GM23338 (cell line): ENCODE data around the gene MAG. TPM values are rescaled to one million over a fixed set of nuclear protein-coding genes. Genes with fewer than 3 reads are reported as not detected.

ENCODE experiments used
- ATAC-seq: fragments of 200-7000 bp; cut with Tn5 transposase; 3 replicates; pipeline ENCODE4 v1.9.1; 2020
- DNase-seq: peaks from one replicate; pipeline ENCODE4 v3.0.0-alpha.2; 2015; ENCODE audit warnings: low spot score
- H2AFZ ChIP-seq: fragments of 200-600 bp; sonication (generic); 2 replicates; pipeline ENCODE4 v1.8.0; 2016; ENCODE audit warnings: antibody characterized with exemption, mild to moderate bottlenecking, moderate library complexity
- H3F3A ChIP-seq: fragments of 200-600 bp; sonication (generic); replicated peaks from 2 replicates; pipeline ENCODE4 v1.8.0; 2017; ENCODE audit warnings: antibody characterized with exemption, mixed run types, low read depth
- H3K27ac ChIP-seq: fragments of 200-600 bp; sonication (generic); 2 replicates; pipeline ENCODE4 v1.6.1; 2016; ENCODE audit warnings: low read depth
- H3K27me3 ChIP-seq: fragments of 200-600 bp; sonication (generic); 2 replicates; pipeline ENCODE4 v1.8.0; 2016; ENCODE audit warnings: mild to moderate bottlenecking, mixed run types, moderate library complexity; ENCODE audit not compliant: insufficient read depth
- H3K36me3 ChIP-seq: fragments of 200-600 bp; sonication (generic); 2 replicates; pipeline ENCODE4 v1.8.0; 2016; ENCODE audit warnings: mild to moderate bottlenecking; ENCODE audit not compliant: insufficient read depth
- H3K4me1 ChIP-seq: fragments of 200-600 bp; sonication (generic); 2 replicates; pipeline ENCODE4 v1.8.0; 2016; ENCODE audit warnings: mild to moderate bottlenecking, moderate library complexity; ENCODE audit not compliant: insufficient read depth
- H3K4me2 ChIP-seq: fragments of 200-600 bp; sonication (generic); 2 replicates; pipeline ENCODE4 v1.7.1; 2017; ENCODE audit warnings: mixed run types
- H3K4me3 ChIP-seq: fragments of 200-600 bp; sonication (generic); 2 replicates; pipeline ENCODE4 v1.6.1; 2016; ENCODE audit warnings: mixed run types
- H3K79me2 ChIP-seq: fragments of 200-600 bp; sonication (generic); replicated peaks from 2 replicates; pipeline ENCODE4 v1.8.0; 2017; ENCODE audit warnings: mild to moderate bottlenecking; ENCODE audit not compliant: insufficient read depth
- H3K9me2 ChIP-seq: fragments of 200-600 bp; sonication (generic); 2 replicates; pipeline ENCODE4 v1.8.0; 2017; ENCODE audit not compliant: insufficient read depth
- H4K20me1 ChIP-seq: fragments of 200-600 bp; sonication (generic); replicated peaks from 2 replicates; pipeline ENCODE4 v1.8.0; 2017; ENCODE audit warnings: mild to moderate bottlenecking; ENCODE audit not compliant: insufficient read depth
- H3K27ac Mint-ChIP-seq: 2 replicates; pipeline ENCODE4 v1.8.0; 2020; ENCODE audit warnings: inconsistent platforms, mild to moderate bottlenecking, moderate library complexity, mixed read lengths
- H3K27me3 Mint-ChIP-seq: 3 replicates; pipeline ENCODE4 v1.8.0; 2022; ENCODE audit warnings: low read depth, mild to moderate bottlenecking, moderate library complexity, mixed read lengths, inconsistent platforms; ENCODE audit not compliant: insufficient read depth, poor library complexity
- H3K36me3 Mint-ChIP-seq: 3 replicates; pipeline ENCODE4 v1.8.0; 2021; ENCODE audit warnings: low read depth, mild to moderate bottlenecking, inconsistent platforms, moderate library complexity, mixed read lengths
- H3K4me1 Mint-ChIP-seq: 3 replicates; pipeline ENCODE4 v1.8.0; 2020; ENCODE audit warnings: mild to moderate bottlenecking, inconsistent platforms, mixed read lengths
- H3K4me3 Mint-ChIP-seq: 3 replicates; pipeline ENCODE4 v1.8.0; 2021; ENCODE audit warnings: moderate library complexity, mild to moderate bottlenecking, inconsistent platforms, mixed read lengths
- H3K9me3 Mint-ChIP-seq: 3 replicates; pipeline ENCODE4 v1.8.0; 2020; ENCODE audit warnings: moderate library complexity, mild to moderate bottlenecking, inconsistent platforms, mixed read lengths
- EZH2 ChIP-seq: fragments of 200-600 bp; sonication (generic); IDR thresholded peaks from one replicate; pipeline ENCODE4 v1.8.0; 2017; ENCODE audit warnings: antibody characterized with exemption, mild to moderate bottlenecking, low read depth; ENCODE audit not compliant: unreplicated experiment
- EZH2phosphoT487 ChIP-seq: fragments of 200-600 bp; sonication (generic); IDR thresholded peaks from one replicate; pipeline ENCODE4 v1.8.1; 2018; ENCODE audit warnings: antibody characterized with exemption; ENCODE audit not compliant: unreplicated experiment
- STAT1 ChIP-seq: IDR thresholded peaks from one replicate; pipeline ENCODE4 v1.6.1; 2016; ENCODE audit warnings: antibody characterized with exemption; ENCODE audit not compliant: unreplicated experiment
- ZNF331 ChIP-seq: fragments of 250-450 bp; sonication (Bioruptor Pico); IDR thresholded peaks from 2 replicates; pipeline ENCODE4 v1.5.0; 2020; ENCODE audit warnings: low read depth, mild to moderate bottlenecking, moderate library complexity
- polyA plus RNA-seq: library from polyadenylated mRNA; unstranded; fragments of >200 nt; fragmentation: Nextera tagmentation; extraction: Ambion mirVana; gene quantifications from 2 replicates; pipeline ENCODE4 v1.2.1, GENCODE V29; 2016
- total RNA-seq: library from RNA; depleted of rRNA; stranded (reverse); fragments of >200 nt; shearing (Covaris generic); gene quantifications from 2 replicates; pipeline ENCODE4 v1.2.3, GENCODE V29; 2014
- TF ChIP-seq, protein P1 (sequence below): fragments of 250-450 bp; sonication (Bioruptor Pico); IDR thresholded peaks from 2 replicates; pipeline ENCODE4 v1.5.0; 2020; ENCODE audit warnings: mild to moderate bottlenecking, moderate library complexity
- TF ChIP-seq, protein P2 (sequence below), 2 experiments: fragments of 200-600 bp in 1 of 2; sonication (generic) in 1 of 2; conservative IDR thresholded peaks; 2 replicates each; pipeline versions ENCODE4 v1.5.1 to v1.6.1; 2016 to 2017; ENCODE audit warnings: antibody characterized with exemption in 2 of 2, low read depth in 2 of 2, mild to moderate bottlenecking in 2 of 2, moderate library complexity in 1 of 2
- TF ChIP-seq, protein P3 (sequence below): IDR thresholded peaks from one replicate; pipeline ENCODE4 v1.6.1; 2018; ENCODE audit warnings: antibody characterized with exemption; ENCODE audit not compliant: unreplicated experiment

Gene MAG
- total and polyA plus RNA-seq, 2 experiments from 2014 or later, result 0.61 to 1.3 TPM

DNA sequence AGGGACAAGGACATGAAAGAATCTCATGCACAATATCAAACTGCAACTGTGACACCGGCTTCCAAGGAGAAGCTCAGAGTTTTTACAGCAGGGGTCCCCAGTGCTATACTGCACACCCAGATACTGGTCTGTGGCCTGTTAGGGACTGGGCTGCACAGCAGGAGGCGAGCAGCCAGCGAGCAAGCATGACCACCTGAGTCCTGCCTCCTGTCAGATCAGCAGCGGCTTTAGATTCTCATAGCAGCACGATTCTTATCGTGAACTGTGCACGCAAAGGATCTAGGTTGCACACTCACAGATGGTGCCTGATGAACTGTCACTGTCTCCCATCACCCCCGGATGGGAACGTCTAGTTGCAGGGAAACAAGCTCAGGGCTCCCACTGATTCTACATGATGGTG lies 23.9 kb downstream of the MAG start (continued):
- TF ChIP-seq, protein P1, sequence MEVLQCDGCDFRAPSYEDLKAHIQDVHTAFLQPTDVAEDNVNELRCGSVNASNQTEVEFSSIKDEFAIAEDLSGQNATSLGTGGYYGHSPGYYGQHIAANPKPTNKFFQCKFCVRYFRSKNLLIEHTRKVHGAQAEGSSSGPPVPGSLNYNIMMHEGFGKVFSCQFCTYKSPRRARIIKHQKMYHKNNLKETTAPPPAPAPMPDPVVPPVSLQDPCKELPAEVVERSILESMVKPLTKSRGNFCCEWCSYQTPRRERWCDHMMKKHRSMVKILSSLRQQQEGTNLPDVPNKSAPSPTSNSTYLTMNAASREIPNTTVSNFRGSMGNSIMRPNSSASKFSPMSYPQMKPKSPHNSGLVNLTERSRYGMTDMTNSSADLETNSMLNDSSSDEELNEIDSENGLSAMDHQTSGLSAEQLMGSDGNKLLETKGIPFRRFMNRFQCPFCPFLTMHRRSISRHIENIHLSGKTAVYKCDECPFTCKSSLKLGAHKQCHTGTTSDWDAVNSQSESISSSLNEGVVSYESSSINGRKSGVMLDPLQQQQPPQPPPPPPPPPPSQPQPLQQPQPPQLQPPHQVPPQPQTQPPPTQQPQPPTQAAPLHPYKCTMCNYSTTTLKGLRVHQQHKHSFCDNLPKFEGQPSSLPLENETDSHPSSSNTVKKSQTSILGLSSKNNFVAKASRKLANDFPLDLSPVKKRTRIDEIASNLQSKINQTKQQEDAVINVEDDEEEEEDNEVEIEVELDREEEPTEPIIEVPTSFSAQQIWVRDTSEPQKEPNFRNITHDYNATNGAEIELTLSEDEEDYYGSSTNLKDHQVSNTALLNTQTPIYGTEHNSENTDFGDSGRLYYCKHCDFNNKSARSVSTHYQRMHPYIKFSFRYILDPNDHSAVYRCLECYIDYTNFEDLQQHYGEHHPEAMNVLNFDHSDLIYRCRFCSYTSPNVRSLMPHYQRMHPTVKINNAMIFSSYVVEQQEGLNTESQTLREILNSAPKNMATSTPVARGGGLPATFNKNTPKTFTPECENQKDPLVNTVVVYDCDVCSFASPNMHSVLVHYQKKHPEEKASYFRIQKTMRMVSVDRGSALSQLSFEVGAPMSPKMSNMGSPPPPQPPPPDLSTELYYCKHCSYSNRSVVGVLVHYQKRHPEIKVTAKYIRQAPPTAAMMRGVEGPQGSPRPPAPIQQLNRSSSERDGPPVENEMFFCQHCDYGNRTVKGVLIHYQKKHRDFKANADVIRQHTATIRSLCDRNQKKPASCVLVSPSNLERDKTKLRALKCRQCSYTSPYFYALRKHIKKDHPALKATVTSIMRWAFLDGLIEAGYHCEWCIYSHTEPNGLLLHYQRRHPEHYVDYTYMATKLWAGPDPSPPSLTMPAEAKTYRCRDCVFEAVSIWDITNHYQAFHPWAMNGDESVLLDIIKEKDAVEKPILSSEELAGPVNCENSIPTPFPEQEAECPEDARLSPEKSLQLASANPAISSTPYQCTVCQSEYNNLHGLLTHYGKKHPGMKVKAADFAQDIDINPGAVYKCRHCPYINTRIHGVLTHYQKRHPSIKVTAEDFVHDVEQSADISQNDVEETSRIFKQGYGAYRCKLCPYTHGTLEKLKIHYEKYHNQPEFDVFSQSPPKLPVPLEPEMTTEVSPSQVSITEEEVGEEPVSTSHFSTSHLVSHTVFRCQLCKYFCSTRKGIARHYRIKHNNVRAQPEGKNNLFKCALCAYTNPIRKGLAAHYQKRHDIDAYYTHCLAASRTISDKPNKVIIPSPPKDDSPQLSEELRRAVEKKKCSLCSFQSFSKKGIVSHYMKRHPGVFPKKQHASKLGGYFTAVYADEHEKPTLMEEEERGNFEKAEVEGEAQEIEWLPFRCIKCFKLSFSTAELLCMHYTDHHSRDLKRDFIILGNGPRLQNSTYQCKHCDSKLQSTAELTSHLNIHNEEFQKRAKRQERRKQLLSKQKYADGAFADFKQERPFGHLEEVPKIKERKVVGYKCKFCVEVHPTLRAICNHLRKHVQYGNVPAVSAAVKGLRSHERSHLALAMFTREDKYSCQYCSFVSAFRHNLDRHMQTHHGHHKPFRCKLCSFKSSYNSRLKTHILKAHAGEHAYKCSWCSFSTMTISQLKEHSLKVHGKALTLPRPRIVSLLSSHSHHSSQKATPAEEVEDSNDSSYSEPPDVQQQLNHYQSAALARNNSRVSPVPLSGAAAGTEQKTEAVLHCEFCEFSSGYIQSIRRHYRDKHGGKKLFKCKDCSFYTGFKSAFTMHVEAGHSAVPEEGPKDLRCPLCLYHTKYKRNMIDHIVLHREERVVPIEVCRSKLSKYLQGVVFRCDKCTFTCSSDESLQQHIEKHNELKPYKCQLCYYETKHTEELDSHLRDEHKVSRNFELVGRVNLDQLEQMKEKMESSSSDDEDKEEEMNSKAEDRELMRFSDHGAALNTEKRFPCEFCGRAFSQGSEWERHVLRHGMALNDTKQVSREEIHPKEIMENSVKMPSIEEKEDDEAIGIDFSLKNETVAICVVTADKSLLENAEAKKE (CRISPR knock-in tag), result no peak
- TF ChIP-seq, protein P2, sequence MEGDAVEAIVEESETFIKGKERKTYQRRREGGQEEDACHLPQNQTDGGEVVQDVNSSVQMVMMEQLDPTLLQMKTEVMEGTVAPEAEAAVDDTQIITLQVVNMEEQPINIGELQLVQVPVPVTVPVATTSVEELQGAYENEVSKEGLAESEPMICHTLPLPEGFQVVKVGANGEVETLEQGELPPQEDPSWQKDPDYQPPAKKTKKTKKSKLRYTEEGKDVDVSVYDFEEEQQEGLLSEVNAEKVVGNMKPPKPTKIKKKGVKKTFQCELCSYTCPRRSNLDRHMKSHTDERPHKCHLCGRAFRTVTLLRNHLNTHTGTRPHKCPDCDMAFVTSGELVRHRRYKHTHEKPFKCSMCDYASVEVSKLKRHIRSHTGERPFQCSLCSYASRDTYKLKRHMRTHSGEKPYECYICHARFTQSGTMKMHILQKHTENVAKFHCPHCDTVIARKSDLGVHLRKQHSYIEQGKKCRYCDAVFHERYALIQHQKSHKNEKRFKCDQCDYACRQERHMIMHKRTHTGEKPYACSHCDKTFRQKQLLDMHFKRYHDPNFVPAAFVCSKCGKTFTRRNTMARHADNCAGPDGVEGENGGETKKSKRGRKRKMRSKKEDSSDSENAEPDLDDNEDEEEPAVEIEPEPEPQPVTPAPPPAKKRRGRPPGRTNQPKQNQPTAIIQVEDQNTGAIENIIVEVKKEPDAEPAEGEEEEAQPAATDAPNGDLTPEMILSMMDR (conservative IDR thresholded peaks at IDR 0.05; ENCODE audit: low read depth in 2 of 2), result no peak
- TF ChIP-seq STAT1 (no peak), EZH2phosphoT487 (no peak)

DNA sequence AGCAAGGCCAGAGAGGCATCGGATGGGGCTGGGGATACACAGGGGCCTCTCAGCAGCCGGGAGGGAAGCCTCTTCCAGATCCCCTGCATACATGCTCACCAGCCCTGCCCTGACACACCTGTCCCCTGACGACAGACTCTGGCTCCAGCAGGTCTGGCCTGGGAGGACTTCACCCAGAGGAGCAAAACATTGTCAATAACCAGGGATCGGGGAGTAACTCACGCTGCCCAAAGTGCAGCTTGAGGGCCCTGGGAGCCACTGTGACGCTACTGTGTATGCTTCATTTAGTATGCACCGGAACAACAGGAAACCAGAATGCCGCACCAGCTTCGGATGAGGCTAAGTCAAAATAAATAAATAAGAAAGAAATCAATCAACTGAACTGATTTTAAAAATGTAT lies 24.6 kb downstream of the MAG start:
- Mint-ChIP-seq H3K27ac (no peak overlapping the region), H3K4me3 (no peak overlapping the region), H3K9me3 (peaks cover 2% of the 10 kb centered on the region; the same call in 1 of the 3 replicates), H3K27me3 (peaks cover 6% of the 10 kb centered on the region), H3K36me3 (no peaks in the 10 kb centered on the region), H3K4me1 (peaks cover 2% of the 10 kb centered on the region; the same call in 1 of the 3 replicates)
- Histone ChIP-seq H3K36me3 (no peaks in the 10 kb centered on the region), H4K20me1 (no peaks in the 10 kb centered on the region), H3K79me2 (no peaks in the 10 kb centered on the region), H3K4me3 (no peak overlapping the region), H3K9me2 (no peaks in the 10 kb centered on the region), H3K27me3 (no peaks in the 10 kb centered on the region), H2AFZ (no peak overlapping the region), H3F3A (no peaks in the 10 kb centered on the region), H3K4me2 (no peak overlapping the region), H3K27ac (no peak overlapping the region), H3K4me1 (no peaks in the 10 kb centered on the region)
- ATAC-seq (no peak), DNase-seq (no peak)
- TF ChIP-seq, protein P3, sequence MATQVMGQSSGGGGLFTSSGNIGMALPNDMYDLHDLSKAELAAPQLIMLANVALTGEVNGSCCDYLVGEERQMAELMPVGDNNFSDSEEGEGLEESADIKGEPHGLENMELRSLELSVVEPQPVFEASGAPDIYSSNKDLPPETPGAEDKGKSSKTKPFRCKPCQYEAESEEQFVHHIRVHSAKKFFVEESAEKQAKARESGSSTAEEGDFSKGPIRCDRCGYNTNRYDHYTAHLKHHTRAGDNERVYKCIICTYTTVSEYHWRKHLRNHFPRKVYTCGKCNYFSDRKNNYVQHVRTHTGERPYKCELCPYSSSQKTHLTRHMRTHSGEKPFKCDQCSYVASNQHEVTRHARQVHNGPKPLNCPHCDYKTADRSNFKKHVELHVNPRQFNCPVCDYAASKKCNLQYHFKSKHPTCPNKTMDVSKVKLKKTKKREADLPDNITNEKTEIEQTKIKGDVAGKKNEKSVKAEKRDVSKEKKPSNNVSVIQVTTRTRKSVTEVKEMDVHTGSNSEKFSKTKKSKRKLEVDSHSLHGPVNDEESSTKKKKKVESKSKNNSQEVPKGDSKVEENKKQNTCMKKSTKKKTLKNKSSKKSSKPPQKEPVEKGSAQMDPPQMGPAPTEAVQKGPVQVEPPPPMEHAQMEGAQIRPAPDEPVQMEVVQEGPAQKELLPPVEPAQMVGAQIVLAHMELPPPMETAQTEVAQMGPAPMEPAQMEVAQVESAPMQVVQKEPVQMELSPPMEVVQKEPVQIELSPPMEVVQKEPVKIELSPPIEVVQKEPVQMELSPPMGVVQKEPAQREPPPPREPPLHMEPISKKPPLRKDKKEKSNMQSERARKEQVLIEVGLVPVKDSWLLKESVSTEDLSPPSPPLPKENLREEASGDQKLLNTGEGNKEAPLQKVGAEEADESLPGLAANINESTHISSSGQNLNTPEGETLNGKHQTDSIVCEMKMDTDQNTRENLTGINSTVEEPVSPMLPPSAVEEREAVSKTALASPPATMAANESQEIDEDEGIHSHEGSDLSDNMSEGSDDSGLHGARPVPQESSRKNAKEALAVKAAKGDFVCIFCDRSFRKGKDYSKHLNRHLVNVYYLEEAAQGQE, result no peak
- TF ChIP-seq ZNF331 (CRISPR knock-in tag), result no peak
- no peak for TF ChIP-seq EZH2
